Brain microvascular endothelial cell (primary cell): ENCODE results near the gene PHF23.

Experiments used
- DNase-seq: peaks from one replicate; pipeline ENCODE4 v3.0.0-alpha.2; 2020
- H3K27ac ChIP-seq: fragments of 250-450 bp; sonication (Bioruptor Pico); 2 replicates; pipeline ENCODE4 v1.5.1; 2020; ENCODE audit warnings: mild to moderate bottlenecking, moderate library complexity
- H3K27me3 ChIP-seq: fragments of 250-450 bp; sonication (Bioruptor Pico); replicated peaks from 2 replicates; pipeline ENCODE4 v1.5.1; 2020; ENCODE audit warnings: mild to moderate bottlenecking
- H3K36me3 ChIP-seq: fragments of 250-450 bp; sonication (Bioruptor Pico); replicated peaks from 2 replicates; pipeline ENCODE4 v1.5.1; 2020; ENCODE audit warnings: mild to moderate bottlenecking
- H3K4me3 ChIP-seq: 2 replicates; pipeline ENCODE4 v1.5.1; 2011; ENCODE audit warnings: low read depth, mild to moderate bottlenecking, control low read depth, low read length, moderate library complexity
- in situ Hi-C: cut with HindIII; loops from 2 replicates; pipeline ENCODE4 v1.10.0; 2017; ENCODE audit warnings: low sequenced_read_pairs, low pct_ligation_motif_present
- TF ChIP-seq, protein P1 (sequence below): IDR thresholded peaks from 2 replicates; pipeline ENCODE4 v1.5.1; 2011; ENCODE audit warnings: low read depth, mild to moderate bottlenecking, moderate library complexity, low read length, control low read depth, inconsistent platforms; ENCODE audit errors: missing control alignments

Gene PHF23

DNA sequence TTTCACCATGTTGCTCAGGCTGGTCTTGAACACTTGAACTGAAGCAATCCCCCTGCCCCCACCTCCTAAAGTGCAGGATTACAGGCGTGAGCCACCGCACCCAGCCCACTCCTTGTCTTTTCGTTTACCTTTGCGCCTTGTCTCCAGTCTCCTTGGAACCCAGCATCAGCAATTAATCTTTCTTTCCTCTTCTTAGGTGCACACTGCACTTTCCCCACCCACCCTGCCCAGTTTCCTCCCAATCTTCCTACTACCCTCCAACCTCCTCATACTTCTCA is 24.5 kb upstream of the PHF23 start:
- H3K36me3 ChIP-seq, result peaks cover 7% of the 10 kb centered on the region
- in situ Hi-C loops, result no loop called here
- H3K27ac ChIP-seq, result no peak overlapping the region
- TF ChIP-seq, protein P1, sequence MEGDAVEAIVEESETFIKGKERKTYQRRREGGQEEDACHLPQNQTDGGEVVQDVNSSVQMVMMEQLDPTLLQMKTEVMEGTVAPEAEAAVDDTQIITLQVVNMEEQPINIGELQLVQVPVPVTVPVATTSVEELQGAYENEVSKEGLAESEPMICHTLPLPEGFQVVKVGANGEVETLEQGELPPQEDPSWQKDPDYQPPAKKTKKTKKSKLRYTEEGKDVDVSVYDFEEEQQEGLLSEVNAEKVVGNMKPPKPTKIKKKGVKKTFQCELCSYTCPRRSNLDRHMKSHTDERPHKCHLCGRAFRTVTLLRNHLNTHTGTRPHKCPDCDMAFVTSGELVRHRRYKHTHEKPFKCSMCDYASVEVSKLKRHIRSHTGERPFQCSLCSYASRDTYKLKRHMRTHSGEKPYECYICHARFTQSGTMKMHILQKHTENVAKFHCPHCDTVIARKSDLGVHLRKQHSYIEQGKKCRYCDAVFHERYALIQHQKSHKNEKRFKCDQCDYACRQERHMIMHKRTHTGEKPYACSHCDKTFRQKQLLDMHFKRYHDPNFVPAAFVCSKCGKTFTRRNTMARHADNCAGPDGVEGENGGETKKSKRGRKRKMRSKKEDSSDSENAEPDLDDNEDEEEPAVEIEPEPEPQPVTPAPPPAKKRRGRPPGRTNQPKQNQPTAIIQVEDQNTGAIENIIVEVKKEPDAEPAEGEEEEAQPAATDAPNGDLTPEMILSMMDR, result no peak
- DNase-seq, result no peak
- no peaks in the 10 kb centered on the region for H3K27me3 ChIP-seq
- H3K4me3 ChIP-seq, result no peak overlapping the region

DNA sequence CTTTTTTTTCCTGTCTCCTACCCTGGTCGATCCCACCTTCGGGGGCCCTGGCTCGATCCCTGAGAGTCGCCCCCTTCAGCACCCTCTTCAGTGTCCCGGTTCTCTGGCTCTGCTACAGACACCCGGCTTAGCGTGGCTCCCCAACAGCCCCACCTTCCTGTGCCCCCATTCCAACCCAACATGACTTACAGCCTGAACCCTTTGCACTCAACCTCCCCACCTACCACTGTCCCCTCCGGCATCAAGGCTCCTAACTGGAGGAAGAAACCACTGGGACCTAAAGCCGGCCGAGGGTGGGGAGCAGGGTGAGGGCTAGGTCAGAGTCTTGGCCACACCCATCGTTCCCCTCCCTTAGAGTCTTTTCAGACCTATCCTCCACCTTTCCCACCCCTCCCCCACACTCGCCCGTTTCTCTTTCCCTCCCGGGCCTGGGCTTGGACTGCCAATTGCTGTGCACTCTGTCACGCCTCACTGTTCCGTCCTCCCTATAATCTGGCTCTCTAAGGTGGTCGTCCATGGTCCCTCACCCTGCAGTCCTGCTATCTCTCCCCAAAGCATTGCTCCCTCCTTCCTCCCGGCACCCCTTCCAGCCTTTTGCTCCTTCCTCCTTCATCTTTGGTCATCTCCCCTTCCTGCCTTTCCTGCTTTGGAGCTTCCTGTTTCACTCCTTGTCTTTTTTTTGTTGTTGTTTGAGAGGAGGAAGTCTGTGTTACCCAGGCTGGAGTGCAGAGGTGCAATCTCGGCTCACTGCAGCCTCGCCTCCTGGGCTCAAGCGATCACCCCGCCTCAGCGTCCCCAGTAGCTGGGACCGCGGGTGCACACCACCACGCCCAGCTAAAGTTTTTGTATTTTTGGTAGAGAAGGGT is 23.9 kb upstream of the PHF23 start:
- in situ Hi-C loops, result no loop called here
- TF ChIP-seq, protein P1, result no peak
- Histone ChIP-seq H3K27ac (no peak overlapping the region), H3K36me3 (peaks cover 12% of the 10 kb centered on the region), H3K4me3 (no peak overlapping the region), H3K27me3 (no peaks in the 10 kb centered on the region)
- DNase-seq, result no peak

DNA sequence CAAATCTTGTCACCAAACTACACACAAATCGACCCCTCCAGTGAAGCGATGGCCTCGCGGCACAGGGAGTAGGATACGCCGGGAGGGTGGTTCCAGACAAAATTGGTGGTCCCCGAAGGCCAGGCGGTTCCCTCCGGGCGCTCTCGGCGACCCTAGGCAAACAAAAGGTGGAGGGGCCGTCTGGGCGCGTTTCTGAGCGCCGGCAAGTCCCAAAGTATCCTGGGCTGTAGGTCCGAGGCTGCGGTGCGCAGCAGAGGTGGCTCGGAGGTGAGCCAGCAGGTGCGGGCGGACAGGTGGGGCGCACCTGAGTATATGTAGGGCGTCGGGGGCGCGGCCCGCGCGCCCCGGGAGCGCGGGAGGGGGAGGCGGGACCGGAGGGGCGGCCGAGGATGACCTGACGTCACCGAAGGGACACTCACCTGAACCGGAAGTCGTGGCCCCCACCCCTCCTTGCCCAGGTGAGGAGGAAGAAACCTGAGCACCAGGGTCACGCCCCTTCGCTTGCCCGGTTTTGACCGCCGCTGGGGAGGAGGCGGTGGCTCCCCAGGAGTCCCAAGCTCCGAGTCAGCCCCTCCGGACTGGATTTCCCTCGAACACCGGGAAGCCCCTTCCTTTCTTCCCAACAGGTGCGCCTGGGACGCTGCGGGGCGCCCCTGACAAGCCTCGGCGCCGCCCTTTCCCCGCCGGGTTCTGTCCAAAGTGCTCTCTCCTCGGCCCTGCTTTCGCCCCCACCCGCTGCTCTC is 23.1 kb upstream of the PHF23 start, which contains the start of gene CLDN7:
TSS of gene CLDN7 (minus strand) at position 287 of the 743 bp plus-strand sequence. CDS start 435 bp downstream, outside the sequence.
- DNase-seq, result no peak
- H3K27me3 ChIP-seq, result no peaks in the 10 kb centered on the region
- H3K4me3 ChIP-seq, result peak within 1 kb of the TSS; percentile 47
- TF ChIP-seq, protein P1, result no peak
- H3K36me3 ChIP-seq, result peaks cover 19% of the 10 kb centered on the region
- in situ Hi-C loops, result no loop called here
- no peak within 1 kb of the TSS for H3K27ac ChIP-seq

DNA sequence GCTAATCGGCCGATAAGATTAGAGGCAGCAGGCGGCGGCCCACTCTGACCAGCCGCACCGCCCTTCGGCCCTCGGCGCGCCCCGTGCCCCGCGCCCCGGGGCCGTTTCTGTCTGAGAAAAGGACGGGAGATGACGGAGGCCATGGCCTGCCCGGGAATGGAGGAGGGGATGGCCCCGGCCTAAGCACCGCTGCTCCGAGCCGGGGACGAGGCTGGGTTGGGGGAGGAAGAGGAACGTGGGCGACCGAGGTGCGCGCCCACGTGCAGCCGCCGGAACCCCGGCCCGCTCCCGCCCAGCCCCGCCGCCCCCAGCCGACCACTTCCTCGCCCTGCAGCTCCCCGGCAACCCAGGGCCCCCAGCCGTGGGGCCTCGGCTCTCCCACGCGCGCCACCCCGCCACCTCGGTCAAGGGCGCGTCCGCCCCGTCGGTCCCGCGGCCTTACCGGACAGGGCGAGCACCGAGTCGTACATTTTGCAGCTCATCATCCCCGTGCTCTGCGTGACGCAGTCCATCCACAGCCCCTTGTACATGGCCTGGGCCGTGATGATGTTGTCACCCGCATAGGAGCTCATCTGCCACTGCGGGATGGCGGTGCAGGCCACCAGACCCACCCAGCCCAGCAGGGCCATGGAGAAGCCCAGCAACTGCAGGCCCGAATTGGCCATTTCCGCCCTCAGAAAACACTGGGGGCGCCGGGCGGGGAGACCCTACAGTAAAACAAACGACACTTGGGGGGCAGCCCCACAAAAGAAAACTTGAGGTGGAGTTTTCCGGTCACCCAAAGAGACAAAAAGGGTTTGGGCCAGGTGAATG is 22.3 kb upstream of the PHF23 start:
- DNase-seq, result no peak
- Histone ChIP-seq H3K36me3 (peaks cover 24% of the 10 kb centered on the region), H3K27me3 (no peaks in the 10 kb centered on the region), H3K4me3 (peak overlapping the region; percentile 47), H3K27ac (no peak overlapping the region)
- TF ChIP-seq, protein P1, result no peak
- in situ Hi-C loops, result no loop called here

DNA sequence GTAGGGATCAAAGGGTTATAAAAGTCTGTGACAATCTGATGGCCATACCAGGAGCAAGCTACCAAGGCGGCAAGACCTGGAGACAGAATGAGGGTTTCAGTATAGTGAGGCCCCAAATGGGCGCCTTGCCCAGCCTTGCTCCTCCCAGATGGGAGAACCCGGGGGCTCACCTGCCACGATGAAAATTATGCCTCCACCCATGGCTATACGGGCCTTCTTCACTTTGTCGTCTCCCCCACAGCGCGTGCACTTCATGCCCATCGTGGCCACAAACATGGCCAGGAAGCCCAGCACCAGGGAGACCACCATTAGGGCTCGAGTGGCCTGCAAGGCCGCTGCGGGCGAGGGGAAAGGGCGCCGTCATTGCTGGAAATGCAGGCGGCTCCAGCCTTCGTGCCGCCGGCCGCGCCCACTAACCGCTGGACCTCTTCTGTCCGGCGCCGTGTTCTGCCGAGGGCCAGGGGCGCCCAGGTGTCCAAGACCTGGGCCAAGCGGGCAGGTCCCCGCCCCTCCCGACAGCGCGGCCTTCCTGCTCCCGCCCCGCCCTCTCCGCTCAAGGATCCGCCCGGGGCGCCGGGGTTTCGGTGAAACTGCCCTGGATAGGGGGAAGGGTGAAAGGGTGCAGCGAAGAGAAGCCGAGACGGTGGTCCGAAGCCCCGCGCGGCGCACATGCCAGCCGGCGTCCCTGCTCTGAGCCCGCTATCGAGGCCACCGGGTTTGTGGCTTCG is 21.6 kb upstream of the PHF23 start:
- Histone ChIP-seq H3K4me3 (peak overlapping the region; percentile 47), H3K27ac (no peak overlapping the region), H3K36me3 (peaks cover 27% of the 10 kb centered on the region), H3K27me3 (no peaks in the 10 kb centered on the region)
- in situ Hi-C loops, result no loop called here
- TF ChIP-seq, protein P1, result no peak
- no peak for DNase-seq
